22Rv1 (cell line): Measurements from ENCODE around the gene CRABP1.

Experiments
- ZFX ChIP-seq: fragments of 450-650 bp; IDR thresholded peaks from 2 replicates; pipeline ENCODE4 v1.6.1; 2017; ENCODE audit warnings: antibody characterized with exemption, borderline replicate concordance
- TF ChIP-seq, protein P1 (sequence below): fragments of 450-650 bp; IDR thresholded peaks from 2 replicates; pipeline ENCODE4 v1.5.1; 2017; ENCODE audit warnings: mild to moderate bottlenecking

DNA sequence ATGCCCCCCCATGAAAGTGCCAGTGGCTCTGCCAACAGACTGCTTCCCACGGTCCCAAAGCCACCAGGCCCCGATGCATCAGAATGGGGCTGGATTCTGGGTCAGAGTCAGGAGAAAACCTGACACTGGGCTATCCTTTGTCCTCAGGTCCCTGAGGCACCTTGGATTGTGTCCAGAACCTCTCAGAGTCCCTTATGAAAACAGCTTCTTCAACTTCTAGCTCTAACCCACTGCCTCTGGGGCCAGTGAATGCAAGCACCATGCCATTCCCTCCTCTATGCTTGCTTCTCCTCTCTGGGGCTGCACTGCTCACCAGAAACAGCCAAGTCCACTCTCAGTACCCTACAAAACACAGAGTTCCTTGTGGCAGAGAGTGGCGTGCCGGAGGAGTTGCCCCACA lies 9.9 kb downstream of the CRABP1 start:
- TF ChIP-seq, protein P1, sequence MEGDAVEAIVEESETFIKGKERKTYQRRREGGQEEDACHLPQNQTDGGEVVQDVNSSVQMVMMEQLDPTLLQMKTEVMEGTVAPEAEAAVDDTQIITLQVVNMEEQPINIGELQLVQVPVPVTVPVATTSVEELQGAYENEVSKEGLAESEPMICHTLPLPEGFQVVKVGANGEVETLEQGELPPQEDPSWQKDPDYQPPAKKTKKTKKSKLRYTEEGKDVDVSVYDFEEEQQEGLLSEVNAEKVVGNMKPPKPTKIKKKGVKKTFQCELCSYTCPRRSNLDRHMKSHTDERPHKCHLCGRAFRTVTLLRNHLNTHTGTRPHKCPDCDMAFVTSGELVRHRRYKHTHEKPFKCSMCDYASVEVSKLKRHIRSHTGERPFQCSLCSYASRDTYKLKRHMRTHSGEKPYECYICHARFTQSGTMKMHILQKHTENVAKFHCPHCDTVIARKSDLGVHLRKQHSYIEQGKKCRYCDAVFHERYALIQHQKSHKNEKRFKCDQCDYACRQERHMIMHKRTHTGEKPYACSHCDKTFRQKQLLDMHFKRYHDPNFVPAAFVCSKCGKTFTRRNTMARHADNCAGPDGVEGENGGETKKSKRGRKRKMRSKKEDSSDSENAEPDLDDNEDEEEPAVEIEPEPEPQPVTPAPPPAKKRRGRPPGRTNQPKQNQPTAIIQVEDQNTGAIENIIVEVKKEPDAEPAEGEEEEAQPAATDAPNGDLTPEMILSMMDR: no peak
- TF ChIP-seq ZFX: no peak
